Measurements from ENCODE around the gene UCK2. TPM values are rescaled to one million over a fixed set of nuclear protein-coding genes. Genes with fewer than 3 reads are reported as not detected.

Gene UCK2
- total and polyA plus RNA-seq, 2 donors (not counting 3 experiments of a cell fraction or from before 2014, with no cell fraction given), result 62.3 to 74.7 TPM

- peaks cover 26% of the 10 kb centered on the region for H3K4me1 ChIP-seq (ENCODE audit: control insufficient read depth, extremely low read depth, insufficient read depth, low read length)
- DNase-seq (ENCODE audit: low read depth, low spot score) (peak; percentile 89), FAIRE-seq (peak; percentile 98)
- no peaks in the 10 kb centered on the region for H3K36me3 ChIP-seq (ENCODE audit: control insufficient read depth in 2 of 2, extremely low read depth in 1 of 2, insufficient read depth in 2 of 2, low read length in 2 of 2)
- no peak overlapping the region for H3K4me3 ChIP-seq (replicated peaks in 1 of 3; ENCODE audit: insufficient read depth in 1 of 3, low read depth in 1 of 3, low read length in 3 of 3)
- peaks cover 94% of the 10 kb centered on the region for H3K79me2 ChIP-seq (ENCODE audit: control insufficient read depth, insufficient read depth, low read length)
- H3K27me3 ChIP-seq (ENCODE audit: control insufficient read depth in 2 of 2, insufficient read depth in 2 of 2, low read length in 2 of 2), result no peaks in the 10 kb centered on the region
- no peaks in the 10 kb centered on the region for H3K9me3 ChIP-seq (replicated peaks; ENCODE audit: control insufficient read depth, insufficient read depth, low read length)
- H3K27ac ChIP-seq (ENCODE audit: insufficient read depth, low read depth, low read length), result peak overlapping the region; percentile 83
- H2AFZ ChIP-seq (ENCODE audit: low read depth, low read length), result no peak overlapping the region
- no peaks in the 10 kb centered on the region for H3K9me1 ChIP-seq (replicated peaks; ENCODE audit: control insufficient read depth, extremely low read depth, insufficient read depth, low read length)
- BruUV-seq (replicated peaks), result TSS peak; percentile 94
- H4K20me1 ChIP-seq (replicated peaks; ENCODE audit: control insufficient read depth, extremely low read depth, insufficient read depth, low read length), result no peaks in the 10 kb centered on the region
- H3K4me2 ChIP-seq (ENCODE audit: insufficient read depth, low read length), result peak overlapping the region; percentile 23
- intact Hi-C loops (cut with micrococcal nuclease) (loop anchor here (1.0 to 2.0 kb wide), 4 partner anchors 12 to 56 kb away; no protein-coding TSS in a partner anchor), dilution Hi-C loops (cut with MboI; ENCODE audit: extremely low pct_ligation_motif_present, low sequenced_read_pairs) (no loop called here)
- ChIA-PET CTCF (interaction anchor here (1.1 to 4.5 kb wide), 16 partner anchors 9 to 282 kb away, joined by 3 to 43 read pairs (median 6); partner anchors contain the start of gene ALDH9A1), POLR2A (interaction anchor here (1.0 to 2.2 kb wide), 6 partner anchors 11 to 115 kb away, joined by 3 to 12 read pairs (median 4); no protein-coding TSS in a partner anchor)
- H3K9ac ChIP-seq (replicated peaks; ENCODE audit: extremely low read depth, insufficient read depth, low read length), result peak overlapping the region; percentile 67
- TF ChIP-seq GATA2 (IDR thresholded peaks at IDR 0.05; ENCODE audit: insufficient read depth, insufficient read length, low read depth, low read length) (peak; percentile 10), POLR2AphosphoS5 (IDR thresholded peaks at IDR 0.05; ENCODE audit: insufficient read depth, low read depth, low read length) (peak; percentile 54), POLR2A (IDR thresholded peaks at IDR 0.05; ENCODE audit: low read depth, low read length) (no peak), JUN (IDR thresholded peaks at IDR 0.05; ENCODE audit: borderline replicate concordance, insufficient read depth, insufficient read length, low read depth) (no peak), MYC (IDR thresholded peaks at IDR 0.05; ENCODE audit: low read depth, low read length) (no peak), EZH2 (IDR thresholded peaks at IDR 0.05; ENCODE audit: borderline replicate concordance, low read depth, low read length, severe bottlenecking) (no peak), MAX (IDR thresholded peaks at IDR 0.05; ENCODE audit: insufficient read depth, insufficient read length) (no peak), FOS (IDR thresholded peaks at IDR 0.05; ENCODE audit: borderline replicate concordance, insufficient read depth, low read length) (no peak)
- TF ChIP-seq, protein P1, sequence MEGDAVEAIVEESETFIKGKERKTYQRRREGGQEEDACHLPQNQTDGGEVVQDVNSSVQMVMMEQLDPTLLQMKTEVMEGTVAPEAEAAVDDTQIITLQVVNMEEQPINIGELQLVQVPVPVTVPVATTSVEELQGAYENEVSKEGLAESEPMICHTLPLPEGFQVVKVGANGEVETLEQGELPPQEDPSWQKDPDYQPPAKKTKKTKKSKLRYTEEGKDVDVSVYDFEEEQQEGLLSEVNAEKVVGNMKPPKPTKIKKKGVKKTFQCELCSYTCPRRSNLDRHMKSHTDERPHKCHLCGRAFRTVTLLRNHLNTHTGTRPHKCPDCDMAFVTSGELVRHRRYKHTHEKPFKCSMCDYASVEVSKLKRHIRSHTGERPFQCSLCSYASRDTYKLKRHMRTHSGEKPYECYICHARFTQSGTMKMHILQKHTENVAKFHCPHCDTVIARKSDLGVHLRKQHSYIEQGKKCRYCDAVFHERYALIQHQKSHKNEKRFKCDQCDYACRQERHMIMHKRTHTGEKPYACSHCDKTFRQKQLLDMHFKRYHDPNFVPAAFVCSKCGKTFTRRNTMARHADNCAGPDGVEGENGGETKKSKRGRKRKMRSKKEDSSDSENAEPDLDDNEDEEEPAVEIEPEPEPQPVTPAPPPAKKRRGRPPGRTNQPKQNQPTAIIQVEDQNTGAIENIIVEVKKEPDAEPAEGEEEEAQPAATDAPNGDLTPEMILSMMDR (IDR thresholded peaks at IDR 0.05; ENCODE audit: extremely low read depth in 1 of 2, insufficient read depth in 1 of 2, low read depth in 1 of 2, low read length in 2 of 2), result no peak
These were observed 56.7 kb downstream of the UCK2 start for GRCh38 chr1:165884009-165884689.
